OCI-LY1 (cell line): ENCODE measurements around the gene MMP24OS.

Source experiments
- H2AFZ ChIP-seq: fragments of 200-600 bp; sonication (generic), shearing (Covaris generic); 2 replicates; pipeline ENCODE4 v1.6.0; 2014; ENCODE audit warnings: antibody characterized with exemption, mild to moderate bottlenecking, low read length
- H3F3A ChIP-seq: fragments of 200-600 bp; sonication (generic), shearing (Covaris generic); 2 replicates; pipeline ENCODE4 v1.6.0; 2014; ENCODE audit warnings: mild to moderate bottlenecking, antibody characterized with exemption, low read length, moderate library complexity; ENCODE audit not compliant: insufficient read depth
- H3K27ac ChIP-seq: fragments of 200-600 bp; sonication (generic); 2 replicates; pipeline ENCODE4 v1.5.1; 2014; ENCODE audit warnings: low read length, mixed run types, mild to moderate bottlenecking, low read depth; ENCODE audit not compliant: poor library complexity, severe bottlenecking
- H3K27me3 ChIP-seq: fragments of 200-600 bp; sonication (generic); 2 replicates; pipeline ENCODE4 v1.6.0; 2014; ENCODE audit warnings: antibody characterized with exemption, mild to moderate bottlenecking, low read length, moderate library complexity; ENCODE audit not compliant: insufficient read depth
- H3K36me3 ChIP-seq: fragments of 200-600 bp; sonication (generic); 2 replicates; pipeline ENCODE4 v1.6.1; 2014; ENCODE audit warnings: mild to moderate bottlenecking, antibody characterized with exemption, low read length, moderate library complexity, mixed read lengths; ENCODE audit not compliant: insufficient read depth
- H3K4me1 ChIP-seq: fragments of 200-600 bp; sonication (generic); 2 replicates; pipeline ENCODE4 v1.5.1; 2014; ENCODE audit warnings: mild to moderate bottlenecking, low read length, moderate library complexity; ENCODE audit not compliant: insufficient read depth, severe bottlenecking
- H3K4me2 ChIP-seq: fragments of 200-600 bp; sonication (generic), shearing (Covaris generic); 2 replicates; pipeline ENCODE4 v1.6.1; 2014; ENCODE audit warnings: low read length
- H3K4me3 ChIP-seq: fragments of 200-600 bp; sonication (generic); 2 replicates; pipeline ENCODE4 v1.5.1; 2014; ENCODE audit warnings: low read length, low read depth, mild to moderate bottlenecking, mixed read lengths; ENCODE audit not compliant: poor library complexity, severe bottlenecking
- H3K79me2 ChIP-seq: fragments of 200-600 bp; shearing (Covaris generic); 2 replicates; pipeline ENCODE4 v1.6.1; 2016; ENCODE audit warnings: mixed run types, low read length, mixed read lengths; ENCODE audit not compliant: insufficient read depth
- H3K9ac ChIP-seq: fragments of 200-600 bp; sonication (generic), shearing (Covaris generic); 2 replicates; pipeline ENCODE4 v1.6.1; 2014; ENCODE audit warnings: mild to moderate bottlenecking, low read length, mixed read lengths
- H3K9me2 ChIP-seq: fragments of 200-600 bp; sonication (generic), shearing (Covaris generic); 2 replicates; pipeline ENCODE4 v1.6.1; 2014; ENCODE audit warnings: low read depth, mild to moderate bottlenecking, low read length, mixed read lengths
- H3K9me3 ChIP-seq: fragments of 200-600 bp; shearing (Covaris generic); 2 replicates; pipeline ENCODE4 v1.6.1; 2014; ENCODE audit warnings: low read length, mixed read lengths
- H4K20me1 ChIP-seq: fragments of 200-600 bp; sonication (generic), shearing (Covaris generic); 2 replicates; pipeline ENCODE4 v1.6.0; 2016; ENCODE audit warnings: mild to moderate bottlenecking, low read length; ENCODE audit not compliant: insufficient read depth
- EZH2 ChIP-seq: fragments of 200-600 bp; sonication (generic), shearing (Covaris generic); IDR thresholded peaks from 2 replicates; pipeline ENCODE4 v1.8.0; 2017; ENCODE audit warnings: borderline replicate concordance, mixed run types, mild to moderate bottlenecking, antibody characterized with exemption, low read length, moderate library complexity, mixed read lengths
- TF ChIP-seq, protein P1 (sequence below): fragments of 200-600 bp; sonication (generic), shearing (Covaris generic); IDR thresholded peaks from 2 replicates; pipeline ENCODE4 v1.5.1; 2017; ENCODE audit warnings: mild to moderate bottlenecking, antibody characterized with exemption, low read length, moderate library complexity, mixed read lengths

Gene MMP24OS

DNA sequence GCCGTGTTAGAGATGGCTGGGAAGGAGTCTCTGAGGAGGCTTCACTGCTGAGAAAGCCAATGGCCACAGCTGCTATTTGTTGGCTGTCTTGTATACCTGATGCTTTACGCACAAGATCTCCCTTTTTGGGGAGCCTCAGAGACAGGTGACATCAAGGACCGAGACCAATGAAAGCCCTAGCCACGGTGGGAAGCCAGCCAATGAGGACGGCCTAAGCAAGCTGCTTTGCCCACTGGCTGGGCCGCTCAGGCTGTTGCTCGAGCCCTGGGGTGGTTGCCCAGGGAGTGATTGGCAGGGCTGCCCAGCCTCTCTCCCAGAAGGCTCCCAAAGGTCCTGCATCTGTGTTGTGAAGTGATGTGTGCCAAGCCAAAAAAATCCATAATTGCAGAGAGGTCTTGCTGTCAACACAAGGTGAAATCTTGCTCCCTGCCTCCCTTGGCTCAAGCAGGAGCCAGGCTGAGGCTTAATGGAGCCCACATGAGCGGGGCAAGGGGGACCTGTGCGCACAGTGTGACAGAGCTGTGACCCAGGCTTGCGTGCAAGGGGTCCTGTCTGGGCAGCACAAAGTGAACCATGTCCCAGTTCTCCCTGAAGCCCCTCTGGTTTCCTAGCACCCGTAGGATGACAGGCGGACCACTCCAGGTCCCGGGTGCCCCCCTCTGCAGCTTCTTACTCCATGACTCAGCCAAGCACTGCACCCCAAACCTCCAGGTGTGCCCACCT, 4.3 kb downstream of the MMP24OS start:
- H3K79me2 ChIP-seq = no peaks in the 10 kb centered on the region
- no peaks in the 10 kb centered on the region for H3K9me3 ChIP-seq
- no peak overlapping the region for H3K27ac ChIP-seq
- peaks cover 4% of the 10 kb centered on the region; the same call in 1 of the 2 replicates for H3F3A ChIP-seq
- H3K4me1 ChIP-seq = peaks cover 15% of the 10 kb centered on the region
- H3K9ac ChIP-seq = no peak overlapping the region
- no peaks in the 10 kb centered on the region for H4K20me1 ChIP-seq
- H3K36me3 ChIP-seq = peaks cover 18% of the 10 kb centered on the region; the same call in 1 of the 2 replicates
- no peak overlapping the region for H3K4me2 ChIP-seq
- H3K27me3 ChIP-seq = no peaks in the 10 kb centered on the region
- no peaks in the 10 kb centered on the region for H3K9me2 ChIP-seq
- H2AFZ ChIP-seq = no peak overlapping the region
- TF ChIP-seq EZH2 = no peak
- TF ChIP-seq, protein P1, sequence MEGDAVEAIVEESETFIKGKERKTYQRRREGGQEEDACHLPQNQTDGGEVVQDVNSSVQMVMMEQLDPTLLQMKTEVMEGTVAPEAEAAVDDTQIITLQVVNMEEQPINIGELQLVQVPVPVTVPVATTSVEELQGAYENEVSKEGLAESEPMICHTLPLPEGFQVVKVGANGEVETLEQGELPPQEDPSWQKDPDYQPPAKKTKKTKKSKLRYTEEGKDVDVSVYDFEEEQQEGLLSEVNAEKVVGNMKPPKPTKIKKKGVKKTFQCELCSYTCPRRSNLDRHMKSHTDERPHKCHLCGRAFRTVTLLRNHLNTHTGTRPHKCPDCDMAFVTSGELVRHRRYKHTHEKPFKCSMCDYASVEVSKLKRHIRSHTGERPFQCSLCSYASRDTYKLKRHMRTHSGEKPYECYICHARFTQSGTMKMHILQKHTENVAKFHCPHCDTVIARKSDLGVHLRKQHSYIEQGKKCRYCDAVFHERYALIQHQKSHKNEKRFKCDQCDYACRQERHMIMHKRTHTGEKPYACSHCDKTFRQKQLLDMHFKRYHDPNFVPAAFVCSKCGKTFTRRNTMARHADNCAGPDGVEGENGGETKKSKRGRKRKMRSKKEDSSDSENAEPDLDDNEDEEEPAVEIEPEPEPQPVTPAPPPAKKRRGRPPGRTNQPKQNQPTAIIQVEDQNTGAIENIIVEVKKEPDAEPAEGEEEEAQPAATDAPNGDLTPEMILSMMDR = no peak
- H3K4me3 ChIP-seq = no peak overlapping the region

DNA sequence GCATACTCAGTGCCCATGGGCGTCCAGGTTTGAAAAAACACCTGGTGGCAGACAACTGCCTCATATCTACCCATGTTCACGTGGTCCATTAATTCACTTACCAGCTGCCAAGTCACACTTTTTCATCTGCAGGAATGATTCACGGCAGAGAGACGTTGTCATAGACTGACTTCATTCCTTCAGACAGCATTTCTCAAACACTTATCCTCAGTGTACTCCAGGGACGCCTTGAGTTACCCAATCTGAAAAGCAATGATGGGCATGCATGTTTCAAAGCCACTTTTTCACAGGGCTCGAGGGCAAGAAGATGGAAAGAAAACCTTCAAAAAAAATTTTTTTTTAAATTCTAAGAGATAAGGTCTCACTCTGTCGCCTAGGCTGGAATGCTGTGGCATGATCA, 6.0 kb downstream of the MMP24OS start:
- no peak overlapping the region for H2AFZ ChIP-seq
- H3K27me3 ChIP-seq = no peaks in the 10 kb centered on the region
- no peaks in the 10 kb centered on the region for H4K20me1 ChIP-seq
- H3K4me2 ChIP-seq = no peak overlapping the region
- no peaks in the 10 kb centered on the region for H3K9me3 ChIP-seq
- no peak overlapping the region for H3K27ac ChIP-seq
- no peak overlapping the region for H3K9ac ChIP-seq
- no peak overlapping the region for H3K4me3 ChIP-seq
- H3K4me1 ChIP-seq = peaks cover 8% of the 10 kb centered on the region
- H3F3A ChIP-seq = no peaks in the 10 kb centered on the region
- H3K9me2 ChIP-seq = no peaks in the 10 kb centered on the region
- H3K79me2 ChIP-seq = no peaks in the 10 kb centered on the region
- TF ChIP-seq, protein P1 = no peak
- TF ChIP-seq EZH2 = no peak
- H3K36me3 ChIP-seq = 0 out of 2 replicates have a peak, but pooled peaks cover 11% of the 10 kb centered on the region

GRCh38 chr20:35271073-35271882, 6.6 kb downstream of the MMP24OS start:
- H3K27me3 ChIP-seq = no peaks in the 10 kb centered on the region
- no peaks in the 10 kb centered on the region for H4K20me1 ChIP-seq
- H3K79me2 ChIP-seq = no peaks in the 10 kb centered on the region
- H3K36me3 ChIP-seq = 0 out of 2 replicates have a peak, but pooled peaks cover 5% of the 10 kb centered on the region
- TF ChIP-seq, protein P1 = no peak
- no peak for TF ChIP-seq EZH2
- no peaks in the 10 kb centered on the region for H3K9me2 ChIP-seq
- no peak overlapping the region for H2AFZ ChIP-seq
- peaks cover 1% of the 10 kb centered on the region for H3K4me1 ChIP-seq
- no peak overlapping the region for H3K9ac ChIP-seq
- no peak overlapping the region for H3K4me2 ChIP-seq
- H3K9me3 ChIP-seq = no peaks in the 10 kb centered on the region
- H3F3A ChIP-seq = no peaks in the 10 kb centered on the region
- H3K27ac ChIP-seq = no peak overlapping the region
- no peak overlapping the region for H3K4me3 ChIP-seq
